Tibial artery (tissue), 4 donors: Measurements from ENCODE around the gene ZNF316.
A peak's percentile ranks its signal among the peaks of the same experiment; 100 is the strongest.

ENCODE experiments used
- DNase-seq, 2 donors: peaks; one replicate each; pipeline ENCODE4 v3.0.0-alpha.2; 2019
- H3K27ac ChIP-seq, 2 donors: fragments of 200-600 bp; sonication (generic) in 1 of 2; 1 replicate in 1 of 2; 2 replicates in 1 of 2; pipeline ENCODE4 v1.5.1; 2018 to 2019; ENCODE audit warnings: mild to moderate bottlenecking in 1 of 2
- H3K27me3 ChIP-seq, 2 donors: fragments of 200-600 bp; sonication (generic) in 1 of 2; one replicate each; pipeline versions ENCODE4 v1.5.1 to v1.6.0; 2016 to 2019
- H3K36me3 ChIP-seq, 3 donors: fragments of 200-600 bp; sonication (generic) in 2 of 3; one replicate each; pipeline ENCODE4 v1.5.1; 2016 to 2019; ENCODE audit warnings: mild to moderate bottlenecking in 2 of 3
- H3K4me1 ChIP-seq, 4 donors: fragments of 200-600 bp; sonication (generic) in 2 of 4; 1 replicate in 3 of 4; 2 replicates in 1 of 4; pipeline ENCODE4 v1.5.1; 2016 to 2019
- H3K4me3 ChIP-seq, 2 donors: fragments of 200-600 bp; sonication (generic) in 1 of 2; 1 replicate in 1 of 2; 2 replicates in 1 of 2; pipeline ENCODE4 v1.5.1; 2018 to 2019; ENCODE audit warnings: mild to moderate bottlenecking in 2 of 2
- H3K9me3 ChIP-seq, 3 donors: fragments of 200-600 bp; sonication (generic) in 1 of 3; one replicate each; pipeline ENCODE4 v1.5.1; 2016 to 2019
- CTCF ChIP-seq, 2 experiments: fragments of 200-600 bp in 1 of 2; fragments of 450-650 bp in 1 of 2; IDR thresholded peaks; one replicate each; pipeline ENCODE4 v1.5.1; 2017 to 2019; ENCODE audit warnings: antibody characterized with exemption in 2 of 2, mild to moderate bottlenecking in 1 of 2, moderate library complexity in 1 of 2
- intact Hi-C: fragments of 100-400 bp; cut with DNase I; formaldehyde crosslinking; loops from one replicate; pipeline ENCODE4 v1.15.0; 2023; ENCODE audit warnings: low total_unique reads

Gene ZNF316

DNA sequence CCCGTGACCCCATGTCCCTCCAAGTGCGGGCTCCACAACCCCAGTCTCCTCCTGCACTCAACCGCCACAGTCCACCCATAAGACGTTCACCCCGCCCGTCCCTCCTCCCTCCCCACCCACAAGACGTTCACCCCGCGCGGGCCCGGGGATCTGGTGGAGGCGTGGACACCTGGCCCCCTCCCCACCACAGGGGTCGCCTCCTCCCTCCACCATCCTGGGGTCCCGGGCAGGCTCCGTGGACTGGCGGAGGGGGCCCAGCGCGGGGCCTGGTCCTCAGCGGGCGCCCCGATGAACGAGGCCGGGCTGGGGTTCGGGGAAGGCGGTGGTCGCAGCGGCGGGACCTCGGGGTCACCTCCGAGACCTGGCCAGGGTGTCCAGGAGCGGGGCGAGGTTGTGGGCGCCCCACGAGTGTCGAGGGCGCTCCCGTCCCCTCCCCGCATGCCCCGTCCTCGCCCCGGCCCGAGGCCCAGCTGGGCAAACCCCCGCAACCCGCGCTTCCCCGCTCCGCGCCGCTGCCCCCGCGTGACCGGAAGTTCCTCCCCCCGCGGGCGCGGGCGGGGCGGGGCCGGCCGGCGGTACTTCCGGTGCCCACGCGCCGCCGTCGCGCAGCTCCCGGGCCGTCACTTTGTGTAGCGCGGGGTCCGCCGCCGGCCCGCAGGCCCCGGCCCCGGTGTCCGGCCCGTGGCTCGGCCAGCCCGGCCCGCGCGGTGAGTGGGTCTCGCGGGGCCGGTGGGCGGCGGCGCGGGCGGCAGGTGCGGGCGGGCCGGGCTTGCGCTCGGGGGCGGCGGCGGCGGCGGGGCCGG lies at the start of gene ZNF316:
Gene ZNF316, plus strand, starts transcription at position 578 of the 803 bp plus-strand sequence. CDS start 5,092 bp downstream, outside the sequence.
- TF ChIP-seq CTCF (IDR thresholded peaks at IDR 0.05): no peak
- Histone ChIP-seq H3K9me3 (no peaks in the 10 kb centered on the region), H3K4me3 (peak within 1 kb of the TSS; percentile 75 to 76), H3K27me3 (no peaks in the 10 kb centered on the region), H3K27ac (peak within 1 kb of the TSS; percentile 89), H3K4me1 (peaks cover 0 to 40% (median 19%) of the 10 kb centered on the region in 4 donors), H3K36me3 (peaks cover 3 to 18% (median 9%) of the 10 kb centered on the region in 3 donors)
- intact Hi-C loops: no loop called here
- peak in 1 of 2 donors; percentile 78 for DNase-seq

DNA sequence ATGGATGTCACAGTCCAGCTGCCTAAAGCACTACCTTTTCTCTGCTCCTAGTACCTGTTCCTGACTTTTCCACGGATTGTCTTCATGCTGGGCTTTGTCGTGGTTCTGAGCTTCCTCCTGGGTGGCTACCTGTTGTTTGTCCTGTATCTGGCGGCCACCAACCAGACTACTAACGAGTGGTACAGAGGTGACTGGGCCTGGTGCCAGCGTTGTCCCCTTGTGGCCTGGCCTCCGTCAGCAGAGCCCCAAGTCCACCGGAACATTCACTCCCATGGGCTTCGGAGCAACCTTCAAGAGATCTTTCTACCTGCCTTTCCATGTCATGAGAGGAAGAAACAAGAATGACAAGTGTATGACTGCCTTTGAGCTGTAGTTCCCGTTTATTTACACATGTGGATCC lies 48.6 kb upstream of the ZNF316 start:
- H3K27ac ChIP-seq: no peak overlapping the region
- peaks cover 0 to 20% (median 7%) of the 10 kb centered on the region in 4 donors for H3K4me1 ChIP-seq
- no peaks in the 10 kb centered on the region for H3K27me3 ChIP-seq
- H3K4me3 ChIP-seq: no peak overlapping the region
- intact Hi-C loops: no loop called here
- H3K36me3 ChIP-seq: peaks cover 16 to 61% (median 29%) of the 10 kb centered on the region in 3 donors
- no peak for TF ChIP-seq CTCF (IDR thresholded peaks at IDR 0.05)
- DNase-seq: no peak
- no peaks in the 10 kb centered on the region for H3K9me3 ChIP-seq

DNA sequence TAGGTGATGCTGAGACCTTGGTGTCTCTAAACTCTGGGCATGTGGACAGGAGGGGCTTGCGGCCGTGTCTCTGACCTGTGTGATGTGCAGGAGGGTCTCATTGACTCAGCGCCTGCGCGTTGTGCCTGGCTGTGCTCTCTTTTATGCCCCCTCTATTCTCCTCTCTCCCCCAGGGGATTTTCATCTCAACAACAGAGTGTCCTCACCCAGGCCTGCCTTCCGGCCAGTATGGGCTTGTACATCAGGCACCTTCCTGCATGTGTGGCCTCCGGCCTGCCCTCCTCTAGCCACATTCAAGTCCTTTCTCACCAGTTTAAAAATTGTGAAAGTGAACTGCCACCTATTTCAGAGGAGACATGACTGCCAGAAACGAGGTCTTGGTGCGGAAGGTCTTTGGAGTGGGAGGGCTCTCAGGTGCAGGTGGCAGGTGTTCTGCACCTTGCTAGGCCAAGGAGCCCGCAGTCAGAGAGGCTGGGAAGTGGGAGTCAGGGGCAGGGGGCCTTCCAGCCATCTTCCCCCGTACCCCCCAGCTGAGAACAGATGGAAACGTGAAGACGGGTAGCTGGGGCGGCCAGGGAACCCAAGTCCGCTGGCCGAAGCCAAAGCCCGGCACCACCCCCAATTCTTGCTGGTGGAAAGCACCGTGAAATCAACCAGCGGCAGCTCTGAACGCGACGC lies 47.8 kb upstream of the ZNF316 start:
- Histone ChIP-seq H3K9me3 (no peaks in the 10 kb centered on the region), H3K36me3 (peaks cover 22 to 63% (median 29%) of the 10 kb centered on the region in 3 donors), H3K27me3 (no peaks in the 10 kb centered on the region), H3K27ac (peak overlapping the region; percentile 46 to 75), H3K4me3 (peak overlapping the region; percentile 75 to 91), H3K4me1 (peaks cover 0 to 20% (median 7%) of the 10 kb centered on the region in 4 donors)
- TF ChIP-seq CTCF (IDR thresholded peaks at IDR 0.05): no peak
- no peak for DNase-seq
- intact Hi-C loops: no loop called here

GRCh38 chr7:6589829-6590644 lies 47.1 kb upstream of the ZNF316 start, which contains the start of gene INTS15:
Gene INTS15, plus strand, starts transcription at chr7:6590021. Its CDS starts 263 bp downstream, at chr7:6590284.
- TF ChIP-seq CTCF (IDR thresholded peaks at IDR 0.05): peak; percentile 61 to 97
- Histone ChIP-seq H3K4me3 (peak within 1 kb of the TSS; percentile 75 to 91), H3K4me1 (peaks cover 0 to 20% (median 7%) of the 10 kb centered on the region in 4 donors), H3K36me3 (peaks cover 23 to 63% (median 31%) of the 10 kb centered on the region in 3 donors), H3K27ac (peak within 1 kb of the TSS; percentile 75 to 86), H3K9me3 (no peaks in the 10 kb centered on the region), H3K27me3 (no peaks in the 10 kb centered on the region)
- intact Hi-C loops: no loop called here
- DNase-seq: peak; percentile 51 to 83

DNA sequence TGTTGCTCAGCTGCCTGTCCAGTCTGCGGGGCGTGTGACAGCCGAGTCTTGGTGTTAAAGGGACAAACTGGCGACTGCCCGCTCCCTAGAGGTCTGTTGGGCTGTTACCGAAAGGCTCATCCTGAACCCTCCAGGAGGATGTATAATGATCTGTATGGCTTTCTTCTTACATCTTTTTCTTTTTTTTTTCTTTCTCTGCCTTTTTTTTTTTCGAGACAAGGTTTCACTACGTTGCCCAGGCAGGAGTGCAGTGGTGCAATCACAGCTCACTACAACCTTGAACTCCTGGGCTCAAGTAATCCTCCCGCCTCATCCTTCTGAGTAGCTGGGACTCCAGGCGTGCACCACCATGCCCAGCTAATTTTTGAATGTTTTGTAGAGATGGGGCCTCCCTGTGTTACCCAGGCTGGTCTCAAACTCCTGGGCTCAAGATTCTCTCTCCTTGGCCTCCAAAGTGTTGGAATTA lies 46.4 kb upstream of the ZNF316 start:
- Histone ChIP-seq H3K36me3 (peaks cover 30 to 63% (median 34%) of the 10 kb centered on the region in 3 donors), H3K27me3 (no peaks in the 10 kb centered on the region), H3K27ac (peak overlapping the region; percentile 75 to 86), H3K4me3 (peak overlapping the region; percentile 75 to 91), H3K9me3 (no peaks in the 10 kb centered on the region), H3K4me1 (peaks cover 0 to 20% (median 7%) of the 10 kb centered on the region in 4 donors)
- no peak for TF ChIP-seq CTCF (IDR thresholded peaks at IDR 0.05)
- intact Hi-C loops: no loop called here
- no peak for DNase-seq
